Astrocyte (in vitro differentiated cells and primary cell): ENCODE data around the gene CD7.

Experiments used
- CTCF ChIP-seq: IDR thresholded peaks from 2 replicates; pipeline ENCODE4 v1.5.1; 2011; ENCODE audit warnings: low read depth, mild to moderate bottlenecking, inconsistent platforms, low read length, moderate library complexity; ENCODE audit not compliant: insufficient read depth
- EZH2 ChIP-seq: IDR thresholded peaks from 2 replicates; pipeline ENCODE4 v1.6.1; 2012; ENCODE audit warnings: mild to moderate bottlenecking, low read length, inconsistent platforms; ENCODE audit not compliant: insufficient read depth

- no peak for TF ChIP-seq CTCF
- no peak for TF ChIP-seq EZH2
Measured at GRCh38 chr17:82274134-82275020, 43.0 kb downstream of the CD7 start.
